Astrocyte of the cerebellum (primary cell): ENCODE measurements around the gene AHSG.

Experiments
- DNase-seq: peaks from one replicate; pipeline ENCODE4 v3.0.0-alpha.2; 2011; ENCODE audit warnings: low read depth
- H3K4me3 ChIP-seq: 2 replicates; pipeline ENCODE4 v1.5.1; 2011; ENCODE audit warnings: mild to moderate bottlenecking, low read depth, low read length, moderate library complexity
- CTCF ChIP-seq: IDR thresholded peaks from 2 replicates; pipeline ENCODE4 v1.5.1; 2012; ENCODE audit warnings: low read length, low read depth, moderate library complexity, mild to moderate bottlenecking; ENCODE audit errors: missing control alignments
- in situ Hi-C: cut with HindIII; loops from 2 replicates; pipeline ENCODE4 v1.10.0; 2017; ENCODE audit warnings: low sequenced_read_pairs

The AHSG gene

GRCh38 chr3:186590580-186591295, 22.1 kb upstream of the AHSG start:
- no peak overlapping the region for H3K4me3 ChIP-seq
- DNase-seq, result no peak
- no peak for TF ChIP-seq CTCF
- in situ Hi-C loops, result no loop called here

GRCh38 chr3:186592682-186593081, 20.2 kb upstream of the AHSG start:
- no peak for TF ChIP-seq CTCF
- in situ Hi-C loops, result no loop called here
- no peak for DNase-seq
- no peak overlapping the region for H3K4me3 ChIP-seq

- in situ Hi-C loops, result no loop called here
- DNase-seq, result no peak
- TF ChIP-seq CTCF, result no peak
- no peak overlapping the region for H3K4me3 ChIP-seq
Observed at GRCh38 chr3:186593862-186594261, 19.0 kb upstream of the AHSG start.

- H3K4me3 ChIP-seq, result no peak overlapping the region
- TF ChIP-seq CTCF, result no peak
- in situ Hi-C loops, result no loop called here
- no peak for DNase-seq
Observed at GRCh38 chr3:186594591-186595113, 18.2 kb upstream of the AHSG start.

GRCh38 chr3:186596568-186597287, 16.1 kb upstream of the AHSG start:
- no peak overlapping the region for H3K4me3 ChIP-seq
- no peak for DNase-seq
- in situ Hi-C loops, result no loop called here
- TF ChIP-seq CTCF, result no peak

GRCh38 chr3:186598108-186598784, 14.6 kb upstream of the AHSG start:
- no peak overlapping the region for H3K4me3 ChIP-seq
- DNase-seq, result peak; percentile 60
- in situ Hi-C loops, result no loop called here

More at GRCh38 chr3:186598108-186598784, 14.6 kb upstream of the AHSG start:
- TF ChIP-seq CTCF, result no peak
